K562 (cell line): ENCODE measurements around the gene ABCD3. TPM values are rescaled to one million over a fixed set of nuclear protein-coding genes. Genes with fewer than 3 reads are reported as not detected.

Experiments used
- ATAC-seq: fragments of 200-7000 bp; cut with Tn5 transposase; 3 replicates; pipeline ENCODE4 v1.9.1; 2020; ENCODE audit warnings: moderate library complexity
- BruUV-seq: library from RNA; stranded (reverse); fragments of 400-500 nt; replicated peaks from 2 replicates; lab custom pipeline; 2021; lab: Mats Ljungman, UMichigan
- CTCF ChIA-PET: fragments of 300-600 bp; formaldehyde crosslinking; extraction: SDS; loops from one replicate; lab custom pipeline; 2021; ENCODE audit warnings: low intra/inter-chr PET ratio; lab: Yijun Ruan, JAX
- POLR2A ChIA-PET: fragments of 300-600, 350-650 bp; sonication (Branson Sonifier 250); formaldehyde crosslinking; extraction: SDS; loops from one replicate; lab custom pipeline; 2021; ENCODE audit warnings: antibody characterized with exemption, inconsistent platforms; lab: Yijun Ruan, JAX
- DNase-seq, 4 experiments: peaks; one replicate each; pipeline versions ENCODE4 v3.0.0 to v3.0.0-alpha.2; 2011 to 2018; ENCODE audit warnings: low spot score in 3 of 4, mixed read lengths in 3 of 4; ENCODE audit errors: extremely low read depth in 1 of 4
- FAIRE-seq: peaks from 2 replicates; lab custom pipeline; 2011; peaks lifted over from hg19 to GRCh38; lab: Jason Lieb, UNC
- H2AFZ ChIP-seq: 2 replicates; pipeline ENCODE4 v1.6.0; 2011; ENCODE audit warnings: low read depth, low read length, control low read depth, inconsistent platforms
- H3K27ac ChIP-seq: fragments of 200-600 bp; 3 replicates; pipeline ENCODE4 v1.8.0; 2011; ENCODE audit warnings: low read depth, mild to moderate bottlenecking, control low read depth, inconsistent platforms, low read length, moderate library complexity, mixed read lengths; ENCODE audit errors: extremely low read depth
- H3K27me3 ChIP-seq, 2 experiments: fragments of 300-600 bp in 1 of 2; 2 replicates in 1 of 2; 3 replicates in 1 of 2; pipeline versions ENCODE4 v1.6.0 to v1.8.0; 2011; ENCODE audit warnings: inconsistent platforms in 2 of 2, low read length in 2 of 2, mild to moderate bottlenecking in 1 of 2, mixed read lengths in 1 of 2, moderate library complexity in 1 of 2; ENCODE audit not compliant: control insufficient read depth in 2 of 2, insufficient read depth in 2 of 2
- H3K36me3 ChIP-seq: fragments of 300-600 bp; 3 replicates; pipeline ENCODE4 v1.8.0; 2011; ENCODE audit warnings: mild to moderate bottlenecking, low read length, inconsistent platforms; ENCODE audit not compliant: control insufficient read depth, insufficient read depth
- H3K4me1 ChIP-seq, 2 experiments: fragments of 200-600 bp in 1 of 2; replicated peaks in 1 of 2; 2 replicates in 1 of 2; 3 replicates in 1 of 2; pipeline versions ENCODE4 v1.5.1 to v1.8.0; 2011; ENCODE audit warnings: inconsistent platforms in 2 of 2, low read length in 2 of 2, mild to moderate bottlenecking in 1 of 2, mixed read lengths in 1 of 2, moderate library complexity in 1 of 2; ENCODE audit not compliant: control insufficient read depth in 2 of 2, insufficient read depth in 2 of 2
- H3K4me2 ChIP-seq: 2 replicates; pipeline ENCODE4 v1.6.1; 2011; ENCODE audit warnings: low read length, control low read depth, inconsistent platforms, mixed read lengths; ENCODE audit not compliant: insufficient read depth
- H3K4me3 ChIP-seq: fragments of 200-600 bp; sonication (generic), shearing (Covaris generic); 2 replicates; pipeline ENCODE4 v1.5.1; 2016; ENCODE audit warnings: control low read depth, inconsistent platforms
- H3K79me2 ChIP-seq: fragments of 200-600 bp; 3 replicates; pipeline ENCODE4 v1.8.0; 2011; ENCODE audit warnings: low read length, inconsistent platforms; ENCODE audit not compliant: control insufficient read depth, insufficient read depth
- H3K9ac ChIP-seq, 2 experiments: 2 replicates each; pipeline versions ENCODE4 v1.6.0 to v1.6.1; 2011; ENCODE audit warnings: low read depth in 2 of 2, low read length in 2 of 2, control low read depth in 1 of 2, inconsistent platforms in 1 of 2, mild to moderate bottlenecking in 1 of 2, mixed read lengths in 1 of 2; ENCODE audit not compliant: insufficient read depth in 1 of 2
- H3K9me1 ChIP-seq: one replicate; pipeline ENCODE4 v1.6.0; 2011; ENCODE audit warnings: inconsistent platforms, mild to moderate bottlenecking, low read length, moderate library complexity; ENCODE audit not compliant: control insufficient read depth, insufficient read depth
- H3K9me3 ChIP-seq: replicated peaks from 2 replicates; pipeline ENCODE4 v1.5.1; 2011; ENCODE audit warnings: low read depth, low read length, inconsistent platforms; ENCODE audit not compliant: control insufficient read depth, insufficient read depth
- H4K20me1 ChIP-seq: replicated peaks from 2 replicates; pipeline ENCODE4 v1.6.1; 2011; ENCODE audit warnings: low read length, inconsistent platforms, mixed read lengths; ENCODE audit not compliant: control insufficient read depth, insufficient read depth
- CHD4 ChIP-seq: fragments of 200-600 bp; sonication (generic); IDR thresholded peaks from 3 replicates; pipeline ENCODE4 v1.6.1; 2012; ENCODE audit warnings: low read depth, mild to moderate bottlenecking, mixed read lengths, low read length, inconsistent platforms; ENCODE audit not compliant: insufficient read depth, insufficient replicate concordance, poor library complexity, severe bottlenecking
- CREB5 ChIP-seq: fragments of 250-450 bp; sonication (Bioruptor Pico); IDR thresholded peaks from 2 replicates; pipeline ENCODE4 v1.5.0; 2020; ENCODE audit warnings: mild to moderate bottlenecking
- CTBP1 ChIP-seq: fragments of 450-650 bp; IDR thresholded peaks from 2 replicates; pipeline ENCODE4 v1.6.1; 2016; ENCODE audit warnings: borderline replicate concordance
- DLX4 ChIP-seq: fragments of 250-450 bp; sonication (Bioruptor Pico); IDR thresholded peaks from 2 replicates; pipeline ENCODE4 v1.6.1; 2021; ENCODE audit warnings: mild to moderate bottlenecking
- DPF2 ChIP-seq: fragments of 450-650 bp; IDR thresholded peaks from 2 replicates; pipeline ENCODE4 v1.6.1; 2016
- ELF1 ChIP-seq: fragments of 200-800 bp; sonication (Bioruptor generic); IDR thresholded peaks from 2 replicates; pipeline ENCODE4 v1.6.1; 2016; ENCODE audit warnings: missing genetic modification characterization, missing compliant biosample characterization
- ERF ChIP-seq: fragments of 450-650 bp; formaldehyde crosslinking; IDR thresholded peaks from 2 replicates; pipeline ENCODE4 v1.4.0; 2020; ENCODE audit warnings: mild to moderate bottlenecking, mixed read lengths
- FIP1L1 ChIP-seq: fragments of 200-400 bp; formaldehyde crosslinking; IDR thresholded peaks from 2 replicates; pipeline ENCODE4 v1.6.1; 2018; ENCODE audit warnings: mild to moderate bottlenecking, low read depth, low read length; ENCODE audit not compliant: poor library complexity, severe bottlenecking
- GMEB1 ChIP-seq: fragments of 250-450 bp; sonication (Bioruptor Pico); IDR thresholded peaks from 2 replicates; pipeline ENCODE4 v1.4.0; 2020; ENCODE audit warnings: mild to moderate bottlenecking
- GTF2B ChIP-seq: IDR thresholded peaks from 2 replicates; pipeline ENCODE4 v1.6.1; 2011; ENCODE audit not compliant: insufficient read length; ENCODE audit errors: extremely low read depth
- NONO ChIP-seq, 2 experiments: fragments of 200-400 bp in 1 of 2; fragments of 450-650 bp in 1 of 2; formaldehyde crosslinking in 1 of 2; IDR thresholded peaks; 2 replicates each; pipeline ENCODE4 v1.6.1; 2017; ENCODE audit warnings: low read depth in 2 of 2, mild to moderate bottlenecking in 2 of 2, moderate library complexity in 2 of 2, low read length in 1 of 2
- SNRNP70 ChIP-seq: fragments of 200-400 bp; formaldehyde crosslinking; optimal IDR thresholded peaks from 2 replicates; pipeline ENCODE3; 2017; ENCODE audit warnings: low read depth, low read length
- TCF3 ChIP-seq: sonication (generic); formaldehyde crosslinking; IDR thresholded peaks from 2 replicates; pipeline ENCODE4 v1.4.0; 2020; ENCODE audit warnings: mild to moderate bottlenecking, missing genetic modification reagents
- TEAD2 ChIP-seq: fragments of 450-650 bp; IDR thresholded peaks from 2 replicates; pipeline ENCODE4 v1.6.1; 2016; ENCODE audit warnings: missing genetic modification characterization, control low read depth, missing compliant biosample characterization
- TOE1 ChIP-seq, 2 experiments: fragments of 450-650 bp in 1 of 2; sonication (generic) in 1 of 2; formaldehyde crosslinking in 1 of 2; IDR thresholded peaks; 2 replicates each; pipeline versions ENCODE4 v1.7.1 to v1.8.0; 2016 to 2022; ENCODE audit warnings: borderline replicate concordance in 2 of 2, mild to moderate bottlenecking in 2 of 2, antibody characterized with exemption in 1 of 2, inconsistent platforms in 1 of 2, low read depth in 1 of 2, missing genetic modification reagents in 1 of 2, moderate library complexity in 1 of 2
- ZFP1 ChIP-seq: fragments of 450-650 bp; formaldehyde crosslinking; IDR thresholded peaks from 2 replicates; pipeline ENCODE4 v1.4.0; 2020; ENCODE audit warnings: mild to moderate bottlenecking, mixed read lengths
- ZNF354B ChIP-seq: fragments of 250-450 bp; sonication (Bioruptor Pico); IDR thresholded peaks from 2 replicates; pipeline ENCODE4 v1.4.0; 2020
- ZNF436 ChIP-seq: fragments of 250-450, 450-650 bp; sonication (Bioruptor Pico); formaldehyde crosslinking; IDR thresholded peaks from 2 replicates; pipeline ENCODE4 v1.7.0; 2020; ENCODE audit warnings: mild to moderate bottlenecking
- ZNF75A ChIP-seq: fragments of 450-650 bp; formaldehyde crosslinking; IDR thresholded peaks from 2 replicates; pipeline ENCODE4 v1.4.0; 2020; ENCODE audit warnings: mild to moderate bottlenecking
- WGBS: fragments of 100-300 bp; shearing (Covaris generic); methylation state at CpG from one replicate; pipeline ENCODE4 v1.1.6; 2016; ENCODE audit warnings: low coverage, mixed read lengths; ENCODE audit not compliant: insufficient coverage; ENCODE audit errors: missing lambda C conversion rate; 5-methylcytosine and 5-hydroxymethylcytosine counted together
- in situ Hi-C: fragments of 300-500 bp; cut with MboI; formaldehyde crosslinking; loops from 4 replicates; pipeline ENCODE4 v1.15.0; 2018; ENCODE audit warnings: inconsistent platforms, mixed read lengths
- intact Hi-C: fragments of 100-400 bp; cut with micrococcal nuclease; formaldehyde crosslinking; loops from 2 replicates; pipeline ENCODE4 v1.14.2; 2022
- polyA plus RNA-seq, 8 experiments: library from polyadenylated mRNA; depleted of rRNA in 4 of 8; stranded (reverse) in 5 of 8; unstranded in 3 of 8; fragments of >200 nt; fragmentation: Nextera tagmentation in 2 of 8; fragmentation: Illumina TruSeq in 1 of 8; extraction: Ambion mirVana in 2 of 8; extraction: Trizol in 1 of 8; gene quantifications; 2 replicates each; pipeline versions ENCODE4 v1.2.1 to v1.2.3, GENCODE V29; 2011 to 2014; ENCODE audit warnings: inconsistent platforms in 1 of 8, missing spikeins in 1 of 8
- total RNA-seq, 7 experiments: library from RNA; depleted of rRNA in 6 of 7; stranded (reverse); fragments of >200 nt in 6 of 7; fragmentation: Illumina TruSeq in 2 of 7; extraction: Trizol in 2 of 7; gene quantifications; 2 replicates each; pipeline versions ENCODE4 v1.2.1 to v1.2.3, GENCODE V29; 2011 to 2021; ENCODE audit warnings: low replicate concordance in 1 of 7

The ABCD3 gene
- total and polyA plus RNA-seq, 9 of the 15 experiments (the other 6 are each of a cell fraction or from before 2014, with no cell fraction given) = 11.0 to 30.7 (median 15.5) TPM

GRCh38 chr1:94382201-94382600 lies 36.0 kb upstream of the ABCD3 start:
- 0% methylated on average over 3 of the region's 3 CpGs for WGBS
- no peaks in the 10 kb centered on the region; a peak in 1 of 5 replicates for H3K4me1 ChIP-seq
- no peaks in the 10 kb centered on the region for H3K27me3 ChIP-seq
- intact Hi-C loops = no loop called here
- no peaks in the 10 kb centered on the region for H3K79me2 ChIP-seq
- H3K4me3 ChIP-seq = no peak overlapping the region
- CTCF ChIA-PET = interaction anchor here (0.7 kb wide), 1 partner anchor 652 kb away, joined by 3 read pairs; no protein-coding TSS in a partner anchor
- no TSS peak for BruUV-seq
- no peak overlapping the region for H3K9ac ChIP-seq
- POLR2A ChIA-PET = no interaction called here
- FAIRE-seq = no peak
- no peaks in the 10 kb centered on the region for H3K9me1 ChIP-seq
- in situ Hi-C loops = no loop called here
- no peak overlapping the region for H3K4me2 ChIP-seq
- no peak for ATAC-seq
- H3K27ac ChIP-seq = no peak overlapping the region
- no peak for DNase-seq
- H3K36me3 ChIP-seq = no peaks in the 10 kb centered on the region
- no peak overlapping the region for H2AFZ ChIP-seq
- H3K9me3 ChIP-seq = no peaks in the 10 kb centered on the region
- no peaks in the 10 kb centered on the region for H4K20me1 ChIP-seq
- TF ChIP-seq DLX4 = no peak
- no peak for TF ChIP-seq ZNF354B (CRISPR knock-in tag)
- TF ChIP-seq CREB5 (CRISPR knock-in tag) = no peak
- no peak for TF ChIP-seq ZNF436 (CRISPR knock-in tag)
- TF ChIP-seq ZNF75A (CRISPR knock-in tag) = no peak
- TF ChIP-seq NONO (IDR thresholded peaks at IDR 0.05; ENCODE audit: low read depth in 2 of 2, low read length in 1 of 2) = no peak
- TF ChIP-seq CTBP1 = no peak
- no peak for TF ChIP-seq ZFP1 (CRISPR knock-in tag)
- TF ChIP-seq TEAD2 (tag) = no peak
- no peak for TF ChIP-seq FIP1L1
- no peak for TF ChIP-seq CHD4
- no peak for TF ChIP-seq ERF (CRISPR knock-in tag)
- no peak for TF ChIP-seq TCF3
- no peak for TF ChIP-seq SNRNP70
- TF ChIP-seq GTF2B = no peak
- no peak for TF ChIP-seq ELF1 (tag)
- no peak for TF ChIP-seq TOE1 (IDR thresholded peaks at IDR 0.05; ENCODE audit: borderline replicate concordance)
- no peak for TF ChIP-seq TOE1 (CRISPR knock-in tag; IDR thresholded peaks at IDR 0.05; ENCODE audit: borderline replicate concordance, low read depth)
- TF ChIP-seq GMEB1 (CRISPR knock-in tag) = no peak
- TF ChIP-seq DPF2 = no peak
